MCF 10A (cell line): ENCODE measurements around the gene XG. TPM values are rescaled to one million over a fixed set of nuclear protein-coding genes. Genes with fewer than 3 reads are reported as not detected.

Experiments used
- BruUV-seq: library from RNA; stranded (reverse); fragments of 400-500 nt; replicated peaks from 2 replicates; lab custom pipeline; 2021; lab: Mats Ljungman, UMichigan
- CTCF ChIA-PET: fragments of 300-600 bp; sonication (Branson Sonifier 250); formaldehyde crosslinking; extraction: SDS; loops from one replicate; lab custom pipeline; 2021; ENCODE audit warnings: antibody characterized with exemption, inconsistent platforms; lab: Yijun Ruan, JAX
- POLR2A ChIA-PET: fragments of 300-600, 350-650 bp; sonication (Branson Sonifier 250); formaldehyde crosslinking; extraction: SDS; loops from one replicate; lab custom pipeline; 2020; ENCODE audit warnings: antibody characterized with exemption, inconsistent platforms; lab: Yijun Ruan, JAX
- DNase-seq: peaks from one replicate; pipeline ENCODE4 v3.0.0-alpha.2; 2018; ENCODE audit not compliant: unreplicated experiment
- H3K27ac Mint-ChIP-seq: one replicate; pipeline ENCODE4 v1.8.0; 2022; ENCODE audit warnings: mild to moderate bottlenecking, low read depth, mixed read lengths; ENCODE audit not compliant: unreplicated experiment
- H3K27me3 Mint-ChIP-seq: one replicate; pipeline ENCODE4 v1.8.0; 2022; ENCODE audit warnings: mixed read lengths; ENCODE audit not compliant: insufficient read depth, unreplicated experiment
- H3K36me3 Mint-ChIP-seq: one replicate; pipeline ENCODE4 v1.8.0; 2022; ENCODE audit warnings: mild to moderate bottlenecking, moderate library complexity, mixed read lengths; ENCODE audit not compliant: insufficient read depth, unreplicated experiment
- H3K4me1 Mint-ChIP-seq: one replicate; pipeline ENCODE4 v1.8.0; 2022; ENCODE audit warnings: mixed read lengths; ENCODE audit not compliant: insufficient read depth, unreplicated experiment
- H3K4me3 Mint-ChIP-seq: one replicate; pipeline ENCODE4 v1.8.0; 2022; ENCODE audit warnings: mild to moderate bottlenecking, moderate library complexity, mixed read lengths; ENCODE audit not compliant: unreplicated experiment
- H3K9me3 Mint-ChIP-seq: one replicate; pipeline ENCODE4 v1.8.0; 2022; ENCODE audit warnings: mixed read lengths; ENCODE audit not compliant: unreplicated experiment
- CTCF ChIP-seq: fragments of 200-600 bp; IDR thresholded peaks from one replicate; pipeline ENCODE4 v1.8.0; 2022; ENCODE audit warnings: antibody characterized with exemption, mild to moderate bottlenecking; ENCODE audit not compliant: unreplicated experiment
- intact Hi-C: fragments of 100-400 bp; cut with micrococcal nuclease; formaldehyde crosslinking; loops from 2 replicates; pipeline ENCODE4 v1.14.1; 2022
- total RNA-seq: library from RNA; stranded (reverse); gene quantifications from 2 replicates; pipeline ENCODE4 v1.2.3, GENCODE V29; 2022

The XG gene
- total RNA-seq, 1 experiment from 2014 or later: not detected

- Mint-ChIP-seq H3K4me1 (no peaks in the 10 kb centered on the region), H3K27me3 (peaks cover 12% of the 10 kb centered on the region), H3K27ac (no peak overlapping the region), H3K9me3 (no peaks in the 10 kb centered on the region), H3K36me3 (no peaks in the 10 kb centered on the region), H3K4me3 (no peak overlapping the region)
- BruUV-seq: no TSS peak
- ChIA-PET POLR2A (no interaction called here), CTCF (interaction anchor here (1.8 kb wide), 1 partner anchor 10 kb away, joined by 10 read pairs; no protein-coding TSS in a partner anchor)
- intact Hi-C loops: no loop called here
- TF ChIP-seq CTCF: no peak
- DNase-seq: no peak
These were observed 77.8 kb downstream of the XG start for GRCh38 chrX:2829469-2830246.

GRCh38 chrX:2831471-2832228 lies 79.8 kb downstream of the XG start:
- Mint-ChIP-seq H3K9me3 (peaks cover 8% of the 10 kb centered on the region), H3K36me3 (no peaks in the 10 kb centered on the region), H3K4me3 (no peak overlapping the region), H3K4me1 (no peaks in the 10 kb centered on the region), H3K27me3 (peaks cover 23% of the 10 kb centered on the region), H3K27ac (no peak overlapping the region)
- POLR2A ChIA-PET: no interaction called here
- BruUV-seq: no TSS peak
- intact Hi-C loops: no loop called here
- CTCF ChIA-PET: interaction anchor here (1.8 kb wide), 1 partner anchor 12 kb away, joined by 10 read pairs; no protein-coding TSS in a partner anchor
- DNase-seq: no peak
- no peak for TF ChIP-seq CTCF

- Mint-ChIP-seq H3K9me3 (peaks cover 37% of the 10 kb centered on the region), H3K4me3 (no peak overlapping the region), H3K36me3 (no peaks in the 10 kb centered on the region), H3K27ac (no peak overlapping the region), H3K4me1 (no peaks in the 10 kb centered on the region), H3K27me3 (peaks cover 21% of the 10 kb centered on the region)
- DNase-seq: no peak
- no TSS peak for BruUV-seq
- CTCF ChIA-PET: interaction anchor here (1.1 to 2.2 kb wide), 2 partner anchors 18 to 31 kb away, joined by 3 to 12 read pairs; no protein-coding TSS in a partner anchor
- intact Hi-C loops: no loop called here
- POLR2A ChIA-PET: no interaction called here
- no peak for TF ChIP-seq CTCF
These were observed 86.1 kb downstream of the XG start for GRCh38 chrX:2837961-2838360.

- Mint-ChIP-seq H3K4me1 (no peaks in the 10 kb centered on the region), H3K27ac (no peak overlapping the region), H3K27me3 (peaks cover 14% of the 10 kb centered on the region), H3K9me3 (peaks cover 30% of the 10 kb centered on the region), H3K4me3 (no peak overlapping the region), H3K36me3 (no peaks in the 10 kb centered on the region)
- ChIA-PET POLR2A (no interaction called here), CTCF (interaction anchor here (0.7 kb wide), 1 partner anchor 21 kb away, joined by 3 read pairs; no protein-coding TSS in a partner anchor)
- DNase-seq: no peak
- BruUV-seq: no TSS peak
- intact Hi-C loops: no loop called here
- TF ChIP-seq CTCF: no peak
These were observed 89.1 kb downstream of the XG start for GRCh38 chrX:2840961-2841360.
